WTC11 (cell line): ENCODE data around the gene ARAP2. TPM values are rescaled to one million over a fixed set of nuclear protein-coding genes. Genes with fewer than 3 reads are reported as not detected.

Experiments used
- ATAC-seq: fragments of 200-7000 bp; cut with Tn5 transposase; 2 replicates; pipeline ENCODE4 v1.10.0; 2021; ENCODE audit warnings: mild to moderate bottlenecking, moderate library complexity
- CTCF ChIA-PET: fragments of 300-600 bp; sonication (Branson Sonifier 250); formaldehyde crosslinking; loops from one replicate; lab custom pipeline; 2021; ENCODE audit warnings: antibody characterized with exemption; lab: Charles Lee
- POLR2A ChIA-PET: fragments of 350-600 bp; sonication (Branson Sonifier 250); formaldehyde crosslinking; loops from one replicate; lab custom pipeline; 2021; ENCODE audit warnings: antibody characterized with exemption; lab: Charles Lee
- DNase-seq: peaks from one replicate; pipeline ENCODE4 v3.0.0; 2021; ENCODE audit warnings: low spot score
- H3K27ac Mint-ChIP-seq: 2 replicates; pipeline ENCODE4 v1.8.0; 2021; ENCODE audit warnings: mixed read lengths
- H3K27me3 Mint-ChIP-seq: 2 replicates; pipeline ENCODE4 v1.8.0; 2021; ENCODE audit warnings: low read depth, mild to moderate bottlenecking, moderate library complexity, mixed read lengths
- H3K36me3 Mint-ChIP-seq: 2 replicates; pipeline ENCODE4 v1.8.0; 2021; ENCODE audit warnings: mixed read lengths
- H3K4me1 Mint-ChIP-seq: 2 replicates; pipeline ENCODE4 v1.8.0; 2022; ENCODE audit warnings: mixed read lengths
- H3K4me3 Mint-ChIP-seq: 2 replicates; pipeline ENCODE4 v1.8.0; 2021; ENCODE audit warnings: mild to moderate bottlenecking, moderate library complexity, mixed read lengths
- H3K9me3 Mint-ChIP-seq: 2 replicates; pipeline ENCODE4 v1.8.0; 2021; ENCODE audit warnings: mixed read lengths
- CREB1 ChIP-seq: sonication (generic); formaldehyde crosslinking; IDR thresholded peaks from 2 replicates; pipeline ENCODE4 v1.8.0; 2023; ENCODE audit warnings: mild to moderate bottlenecking, missing genetic modification reagents
- EMX1 ChIP-seq: fragments of 250-450 bp; sonication (Bioruptor Pico); IDR thresholded peaks from 2 replicates; pipeline ENCODE4 v1.8.0; 2021; ENCODE audit warnings: mild to moderate bottlenecking
- ERG ChIP-seq: fragments of 250-450 bp; sonication (Bioruptor Pico); IDR thresholded peaks from 2 replicates; pipeline ENCODE4 v1.8.0; 2021; ENCODE audit warnings: mild to moderate bottlenecking
- FOXJ3 ChIP-seq: sonication (generic); formaldehyde crosslinking; IDR thresholded peaks from 2 replicates; pipeline ENCODE4 v1.9.0; 2021; ENCODE audit warnings: missing genetic modification reagents, mild to moderate bottlenecking, borderline replicate concordance
- FOXP4 ChIP-seq: sonication (generic); formaldehyde crosslinking; IDR thresholded peaks from 2 replicates; pipeline ENCODE4 v1.8.0; 2022; ENCODE audit warnings: mild to moderate bottlenecking, missing genetic modification reagents
- HMGXB4 ChIP-seq: sonication (generic); formaldehyde crosslinking; IDR thresholded peaks from 2 replicates; pipeline ENCODE4 v1.8.1; 2023; ENCODE audit warnings: mild to moderate bottlenecking, moderate library complexity, missing genetic modification reagents
- JAZF1 ChIP-seq: fragments of 250-450 bp; sonication (Bioruptor Pico); IDR thresholded peaks from 2 replicates; pipeline ENCODE4 v1.9.0; 2021; ENCODE audit warnings: moderate library complexity, mild to moderate bottlenecking, inconsistent platforms
- NFE2L1 ChIP-seq: sonication (generic); formaldehyde crosslinking; IDR thresholded peaks from 2 replicates; pipeline ENCODE4 v1.8.1; 2023; ENCODE audit warnings: missing genetic modification reagents
- NFYB ChIP-seq: sonication (generic); formaldehyde crosslinking; conservative IDR thresholded peaks from 2 replicates; pipeline ENCODE4 v1.8.0; 2022; ENCODE audit warnings: low read depth, missing genetic modification reagents
- PRRX2 ChIP-seq: fragments of 250-450 bp; sonication (Bioruptor Pico); IDR thresholded peaks from 2 replicates; pipeline ENCODE4 v1.8.0; 2021; ENCODE audit warnings: mild to moderate bottlenecking
- RELA ChIP-seq: sonication (generic); formaldehyde crosslinking; IDR thresholded peaks from 2 replicates; pipeline ENCODE4 v1.8.1; 2022; ENCODE audit warnings: missing genetic modification reagents, mild to moderate bottlenecking, borderline replicate concordance
- TEAD1 ChIP-seq: sonication (generic); formaldehyde crosslinking; IDR thresholded peaks from 2 replicates; pipeline ENCODE4 v1.8.0; 2022; ENCODE audit warnings: mild to moderate bottlenecking, missing genetic modification reagents
- ZBTB21 ChIP-seq: sonication (generic); formaldehyde crosslinking; IDR thresholded peaks from 2 replicates; pipeline ENCODE4 v1.8.1; 2023; ENCODE audit warnings: mild to moderate bottlenecking, missing genetic modification reagents, borderline replicate concordance
- ZNF121 ChIP-seq: sonication (generic); formaldehyde crosslinking; IDR thresholded peaks from 2 replicates; pipeline ENCODE4 v1.8.0; 2023; ENCODE audit warnings: missing genetic modification reagents
- ZNF138 ChIP-seq: sonication (generic); formaldehyde crosslinking; conservative IDR thresholded peaks from 2 replicates; pipeline ENCODE4 v1.8.1; 2022; ENCODE audit warnings: mild to moderate bottlenecking, moderate library complexity, missing genetic modification reagents
- ZNF232 ChIP-seq: sonication (generic); formaldehyde crosslinking; IDR thresholded peaks from 2 replicates; pipeline ENCODE4 v1.8.0; 2022; ENCODE audit warnings: mild to moderate bottlenecking, missing genetic modification reagents
- ZNF423 ChIP-seq: fragments of 250-450 bp; sonication (Bioruptor Pico); IDR thresholded peaks from 2 replicates; pipeline ENCODE4 v2.1.2; 2022; ENCODE audit warnings: mild to moderate bottlenecking, moderate library complexity
- total RNA-seq: library from RNA; stranded (reverse); gene quantifications from 3 replicates; pipeline ENCODE4 v1.2.3, GENCODE V29; 2021
- TF ChIP-seq, protein P1 (sequence below): sonication (generic); formaldehyde crosslinking; IDR thresholded peaks from 2 replicates; pipeline ENCODE4 v1.8.1; 2023; ENCODE audit warnings: mild to moderate bottlenecking, missing genetic modification reagents
- TF ChIP-seq, protein P2 (sequence below): fragments of 250-450 bp; sonication (Bioruptor Pico); conservative IDR thresholded peaks from 2 replicates; pipeline ENCODE4 v1.9.0; 2021; ENCODE audit warnings: mild to moderate bottlenecking
- TF ChIP-seq, protein P3 (sequence below): fragments of 250-450 bp; sonication (Bioruptor Pico); IDR thresholded peaks from 2 replicates; pipeline ENCODE4 v1.9.0; 2021; ENCODE audit warnings: moderate library complexity, mild to moderate bottlenecking, inconsistent platforms, borderline replicate concordance

ARAP2 gene
- total RNA-seq, 1 experiment from 2014 or later: 1.0 TPM

DNA sequence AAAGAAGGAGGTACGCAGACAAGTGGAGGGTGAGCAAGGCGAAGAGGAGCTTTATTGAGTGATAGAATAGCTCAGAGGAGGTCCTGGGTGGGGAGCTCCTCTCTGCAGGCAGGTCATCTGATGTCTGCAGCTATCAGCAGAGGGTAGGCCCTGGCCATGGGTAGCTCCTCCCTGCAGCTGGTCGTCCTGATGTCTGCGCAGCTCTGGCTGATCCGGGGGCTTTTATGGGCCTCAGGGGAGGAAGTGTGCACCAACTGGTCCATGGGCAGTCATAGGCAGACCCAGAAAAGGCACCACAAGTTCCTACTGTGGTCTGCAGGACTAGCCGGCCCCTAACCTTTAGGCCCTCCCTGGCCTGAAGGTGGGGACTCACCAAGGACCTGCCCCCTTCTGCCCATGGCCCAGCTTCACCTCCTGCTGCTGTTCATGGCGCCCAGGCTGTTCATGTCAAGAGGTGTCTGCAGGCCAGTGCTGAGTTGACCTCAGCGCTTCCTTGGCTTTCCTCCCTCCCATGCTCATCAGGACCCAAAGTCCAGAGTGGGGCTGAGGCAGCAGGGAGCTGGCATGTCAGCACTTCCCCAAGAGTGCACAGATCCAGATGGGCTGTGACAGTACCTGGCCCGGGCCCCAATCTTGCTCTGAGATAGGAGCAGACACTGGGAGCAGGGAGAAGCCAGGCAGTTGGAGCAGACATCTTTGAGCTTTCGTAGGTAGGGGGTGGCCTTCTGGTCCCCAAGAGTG is 46.1 kb downstream of the ARAP2 start:
- H3K4me3 Mint-ChIP-seq: no peak overlapping the region

More for the DNA sequence above, 46.1 kb downstream of the ARAP2 start:
- DNase-seq (no peak), ATAC-seq (no peak)
- TF ChIP-seq, protein P1, sequence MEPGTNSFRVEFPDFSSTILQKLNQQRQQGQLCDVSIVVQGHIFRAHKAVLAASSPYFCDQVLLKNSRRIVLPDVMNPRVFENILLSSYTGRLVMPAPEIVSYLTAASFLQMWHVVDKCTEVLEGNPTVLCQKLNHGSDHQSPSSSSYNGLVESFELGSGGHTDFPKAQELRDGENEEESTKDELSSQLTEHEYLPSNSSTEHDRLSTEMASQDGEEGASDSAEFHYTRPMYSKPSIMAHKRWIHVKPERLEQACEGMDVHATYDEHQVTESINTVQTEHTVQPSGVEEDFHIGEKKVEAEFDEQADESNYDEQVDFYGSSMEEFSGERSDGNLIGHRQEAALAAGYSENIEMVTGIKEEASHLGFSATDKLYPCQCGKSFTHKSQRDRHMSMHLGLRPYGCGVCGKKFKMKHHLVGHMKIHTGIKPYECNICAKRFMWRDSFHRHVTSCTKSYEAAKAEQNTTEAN (CRISPR knock-in tag): no peak
- TF ChIP-seq RELA (CRISPR knock-in tag): no peak
- TF ChIP-seq FOXJ3 (CRISPR knock-in tag): no peak
- no peak for TF ChIP-seq HMGXB4 (CRISPR knock-in tag)
- TF ChIP-seq ZNF423: no peak
- TF ChIP-seq TEAD1 (CRISPR knock-in tag): no peak
- no peak for TF ChIP-seq ZNF121 (CRISPR knock-in tag)
- TF ChIP-seq EMX1: no peak
- no peak for TF ChIP-seq FOXP4 (CRISPR knock-in tag)
- no peak for TF ChIP-seq JAZF1 (CRISPR knock-in tag)
- TF ChIP-seq CREB1 (CRISPR knock-in tag): no peak
- TF ChIP-seq ZNF138 (CRISPR knock-in tag): no peak
- no peak for TF ChIP-seq ZNF232 (CRISPR knock-in tag)
- TF ChIP-seq ZBTB21 (CRISPR knock-in tag): no peak
- TF ChIP-seq NFE2L1 (CRISPR knock-in tag): no peak
- no peak for TF ChIP-seq PRRX2 (CRISPR knock-in tag)
- no peak for TF ChIP-seq NFYB (CRISPR knock-in tag)
- TF ChIP-seq, protein P2, sequence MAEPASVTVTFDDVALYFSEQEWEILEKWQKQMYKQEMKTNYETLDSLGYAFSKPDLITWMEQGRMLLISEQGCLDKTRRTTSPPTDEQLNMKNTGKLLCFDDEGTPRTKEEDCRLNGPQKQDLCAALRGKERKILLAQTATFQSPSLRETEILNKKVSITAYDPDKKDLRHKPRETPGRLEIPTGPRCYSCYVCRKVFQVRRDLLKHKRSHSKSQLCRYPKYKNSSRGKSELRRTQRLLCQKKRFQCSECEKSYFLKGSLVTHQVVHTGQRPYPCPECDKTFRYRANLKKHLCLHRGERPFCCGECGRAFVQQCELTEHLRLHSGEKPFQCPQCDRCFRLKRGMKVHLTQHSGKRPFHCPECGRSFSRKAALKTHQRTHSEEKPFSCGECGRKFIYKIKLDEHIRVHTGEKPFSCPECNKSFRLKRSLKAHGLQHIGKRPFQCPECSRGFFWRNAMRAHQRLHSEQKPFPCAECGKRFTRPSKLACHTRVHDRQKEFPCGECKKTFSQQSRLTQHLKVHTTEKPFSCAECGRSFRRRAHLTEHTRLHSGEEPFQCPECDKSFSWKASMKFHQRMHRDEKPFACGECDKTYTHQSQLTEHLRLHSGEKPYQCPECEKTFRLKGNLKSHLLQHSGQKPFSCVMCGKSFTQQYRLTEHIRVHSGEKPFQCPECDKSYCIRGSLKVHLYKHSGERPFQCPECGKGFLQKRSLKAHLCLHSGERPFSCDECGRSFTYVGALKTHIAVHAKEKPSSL: no peak
- TF ChIP-seq, protein P3, sequence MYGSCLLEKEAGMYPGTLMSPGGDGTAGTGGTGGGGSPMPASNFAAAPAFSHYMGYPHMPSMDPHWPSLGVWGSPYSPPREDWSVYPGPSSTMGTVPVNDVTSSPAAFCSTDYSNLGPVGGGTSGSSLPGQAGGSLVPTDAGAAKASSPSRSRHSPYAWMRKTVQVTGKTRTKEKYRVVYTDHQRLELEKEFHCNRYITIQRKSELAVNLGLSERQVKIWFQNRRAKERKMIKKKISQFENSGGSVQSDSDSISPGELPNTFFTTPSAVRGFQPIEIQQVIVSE: no peak
- no peak for TF ChIP-seq ERG (CRISPR knock-in tag)
- no peaks in the 10 kb centered on the region for H3K27me3 Mint-ChIP-seq
- H3K4me1 Mint-ChIP-seq: no peaks in the 10 kb centered on the region
- ChIA-PET CTCF (no interaction called here), POLR2A (no interaction called here)
- H3K27ac Mint-ChIP-seq: no peak overlapping the region
- H3K9me3 Mint-ChIP-seq: no peaks in the 10 kb centered on the region
- no peaks in the 10 kb centered on the region for H3K36me3 Mint-ChIP-seq
